HFFc6 (cell line): Measurements from ENCODE around the gene C10orf105. TPM values are rescaled to one million over a fixed set of nuclear protein-coding genes. Genes with fewer than 3 reads are reported as not detected.

Experiments used
- DNase-seq: peaks from one replicate; pipeline ENCODE4 v3.0.0-alpha.2; 2018
- H3K27ac Mint-ChIP-seq: 2 replicates; pipeline ENCODE4 v1.8.0; 2020; ENCODE audit warnings: mild to moderate bottlenecking, mixed read lengths
- H3K27me3 Mint-ChIP-seq: 2 replicates; pipeline ENCODE4 v1.8.0; 2021; ENCODE audit warnings: mild to moderate bottlenecking, moderate library complexity, mixed read lengths; ENCODE audit not compliant: insufficient read depth
- H3K36me3 Mint-ChIP-seq: 2 replicates; pipeline ENCODE4 v1.8.0; 2021; ENCODE audit warnings: low read depth, mixed read lengths
- H3K4me1 Mint-ChIP-seq: 2 replicates; pipeline ENCODE4 v1.8.0; 2020; ENCODE audit warnings: low read depth, mixed read lengths
- H3K4me3 Mint-ChIP-seq: 2 replicates; pipeline ENCODE4 v1.8.0; 2020; ENCODE audit warnings: mild to moderate bottlenecking, moderate library complexity, mixed read lengths
- H3K9me3 Mint-ChIP-seq: 2 replicates; pipeline ENCODE4 v1.8.0; 2020; ENCODE audit warnings: mild to moderate bottlenecking, mixed read lengths
- CTCF ChIP-seq: fragments of 200-600 bp; sonication (generic); IDR thresholded peaks from 2 replicates; pipeline ENCODE4 v1.5.0; 2021; ENCODE audit warnings: antibody characterized with exemption, mild to moderate bottlenecking
- total RNA-seq, 6 experiments: library from RNA; stranded (reverse); fragmentation: NEBNext Ultra II Directional; extraction: Animal tissue kit (Norgen Biotek cat#: 25700); gene quantifications; 2 replicates in 1 of 6; 3 replicates in 5 of 6; pipeline ENCODE4 v1.2.3, GENCODE V29; 2021

Gene C10orf105
- total RNA-seq, 6 experiments from 2014 or later, result not detected

GRCh38 chr10:71687077-71687476, 32.5 kb downstream of the C10orf105 start:
- TF ChIP-seq CTCF, result no peak
- Mint-ChIP-seq H3K36me3 (peaks cover 6% of the 10 kb centered on the region; the same call in 1 of the 2 replicates), H3K27me3 (peaks cover 31% of the 10 kb centered on the region), H3K4me1 (no peaks in the 10 kb centered on the region), H3K27ac (no peak overlapping the region), H3K4me3 (no peak overlapping the region), H3K9me3 (peaks cover 12% of the 10 kb centered on the region)
- no peak for DNase-seq

GRCh38 chr10:71685554-71686232, 33.9 kb downstream of the C10orf105 start:
- no peak overlapping the region; the same call in 1 of the 2 replicates for H3K27ac Mint-ChIP-seq

GRCh38 chr10:71684356-71685173, 35.0 kb downstream of the C10orf105 start:
- peaks cover 53% of the 10 kb centered on the region for H3K27me3 Mint-ChIP-seq
- no peak overlapping the region for H3K27ac Mint-ChIP-seq
- no peak for TF ChIP-seq CTCF
- no peak overlapping the region for H3K4me3 Mint-ChIP-seq
- H3K9me3 Mint-ChIP-seq, result peaks cover 12% of the 10 kb centered on the region
- H3K4me1 Mint-ChIP-seq, result no peaks in the 10 kb centered on the region
- peaks cover 6% of the 10 kb centered on the region; the same call in 1 of the 2 replicates for H3K36me3 Mint-ChIP-seq
- no peak for DNase-seq

More at GRCh38 chr10:71685554-71686232, 33.9 kb downstream of the C10orf105 start:
- DNase-seq, result no peak
- TF ChIP-seq CTCF, result no peak
- H3K36me3 Mint-ChIP-seq, result peaks cover 6% of the 10 kb centered on the region; the same call in 1 of the 2 replicates
- H3K4me1 Mint-ChIP-seq, result no peaks in the 10 kb centered on the region
- no peak overlapping the region for H3K4me3 Mint-ChIP-seq
- H3K27me3 Mint-ChIP-seq, result peaks cover 44% of the 10 kb centered on the region
- peaks cover 12% of the 10 kb centered on the region for H3K9me3 Mint-ChIP-seq

GRCh38 chr10:71683301-71683700, 36.3 kb downstream of the C10orf105 start:
- Mint-ChIP-seq H3K27me3 (peaks cover 59% of the 10 kb centered on the region), H3K36me3 (peaks cover 4% of the 10 kb centered on the region; the same call in 1 of the 2 replicates), H3K4me1 (no peaks in the 10 kb centered on the region), H3K27ac (no peak overlapping the region), H3K4me3 (no peak overlapping the region), H3K9me3 (peaks cover 6% of the 10 kb centered on the region)
- no peak for TF ChIP-seq CTCF
- DNase-seq, result no peak

GRCh38 chr10:71681977-71682376, 37.6 kb downstream of the C10orf105 start:
- TF ChIP-seq CTCF, result no peak
- H3K4me3 Mint-ChIP-seq, result no peak overlapping the region
- no peak for DNase-seq
- H3K9me3 Mint-ChIP-seq, result no peaks in the 10 kb centered on the region
- peaks cover 60% of the 10 kb centered on the region for H3K27me3 Mint-ChIP-seq
- H3K4me1 Mint-ChIP-seq, result no peaks in the 10 kb centered on the region
- no peak overlapping the region for H3K27ac Mint-ChIP-seq
- no peaks in the 10 kb centered on the region for H3K36me3 Mint-ChIP-seq
